CD4-positive, alpha-beta T cell treated with Interleukin-10 for 1 hour (primary cell): ENCODE measurements around the gene SETBP1.
"Not testable (repeated sequence)": the region's sequence is repeated elsewhere in the genome, so short reads cannot be mapped to it uniquely, and the experiment has no call there.

Source experiments
- DNase-seq: peaks from one replicate; pipeline ENCODE4 v3.0.0-alpha.2; 2020

The SETBP1 gene

GRCh38 chr18:44796429-44797428 lies 116.0 kb downstream of the SETBP1 start:
- DNase-seq: no peak

- DNase-seq: no peak
These were observed 117.9 kb downstream of the SETBP1 start for GRCh38 chr18:44798433-44799048.

- no peak for DNase-seq
These were observed 118.8 kb downstream of the SETBP1 start for GRCh38 chr18:44799382-44799906.

- no peak for DNase-seq
These were observed 119.3 kb downstream of the SETBP1 start for GRCh38 chr18:44799907-44800421.

- not testable (repeated sequence) for DNase-seq
These were observed 120.1 kb downstream of the SETBP1 start for GRCh38 chr18:44800766-44801165.

- DNase-seq: no peak
These were observed 121.1 kb downstream of the SETBP1 start for GRCh38 chr18:44801781-44802180.

GRCh38 chr18:44802508-44802907 lies 121.8 kb downstream of the SETBP1 start:
- no peak for DNase-seq

- no peak for DNase-seq
These were observed 122.4 kb downstream of the SETBP1 start for GRCh38 chr18:44803019-44803650.

- no peak for DNase-seq
These were observed 123.3 kb downstream of the SETBP1 start for GRCh38 chr18:44804033-44804432.

GRCh38 chr18:44805176-44805575 lies 124.5 kb downstream of the SETBP1 start:
- DNase-seq: no peak

- DNase-seq: peak; percentile 27
These were observed 125.0 kb downstream of the SETBP1 start for GRCh38 chr18:44805643-44806042.

- no peak for DNase-seq
These were observed 127.1 kb downstream of the SETBP1 start for GRCh38 chr18:44807766-44808165.

GRCh38 chr18:44811572-44812125 lies 131.0 kb downstream of the SETBP1 start:
- DNase-seq: no peak

GRCh38 chr18:44812426-44812825 lies 131.7 kb downstream of the SETBP1 start:
- no peak for DNase-seq

- no peak for DNase-seq
These were observed 132.9 kb downstream of the SETBP1 start for GRCh38 chr18:44813586-44813985.

GRCh38 chr18:44815108-44815507 lies 134.4 kb downstream of the SETBP1 start:
- DNase-seq: no peak

GRCh38 chr18:44816050-44816449 lies 135.4 kb downstream of the SETBP1 start:
- no peak for DNase-seq

GRCh38 chr18:44816477-44816876 lies 135.8 kb downstream of the SETBP1 start:
- DNase-seq: no peak

GRCh38 chr18:44817831-44818473 lies 137.3 kb downstream of the SETBP1 start:
- no peak for DNase-seq

- no peak for DNase-seq
These were observed 138.1 kb downstream of the SETBP1 start for GRCh38 chr18:44818668-44819403.

- DNase-seq: no peak
These were observed 139.3 kb downstream of the SETBP1 start for GRCh38 chr18:44819944-44820510.
